Suppressor macrophage treated with lipopolysaccharide for 1 hour (primary cell): ENCODE results near the gene CDC42BPG.
"Not testable (repeated sequence)": the region's sequence is repeated elsewhere in the genome, so short reads cannot be mapped to it uniquely, and the experiment has no call there.

Source experiments
- DNase-seq, 3 donors: peaks; one replicate each; pipeline ENCODE4 v3.0.0-alpha.2; 2020 to 2022

The CDC42BPG gene

DNA sequence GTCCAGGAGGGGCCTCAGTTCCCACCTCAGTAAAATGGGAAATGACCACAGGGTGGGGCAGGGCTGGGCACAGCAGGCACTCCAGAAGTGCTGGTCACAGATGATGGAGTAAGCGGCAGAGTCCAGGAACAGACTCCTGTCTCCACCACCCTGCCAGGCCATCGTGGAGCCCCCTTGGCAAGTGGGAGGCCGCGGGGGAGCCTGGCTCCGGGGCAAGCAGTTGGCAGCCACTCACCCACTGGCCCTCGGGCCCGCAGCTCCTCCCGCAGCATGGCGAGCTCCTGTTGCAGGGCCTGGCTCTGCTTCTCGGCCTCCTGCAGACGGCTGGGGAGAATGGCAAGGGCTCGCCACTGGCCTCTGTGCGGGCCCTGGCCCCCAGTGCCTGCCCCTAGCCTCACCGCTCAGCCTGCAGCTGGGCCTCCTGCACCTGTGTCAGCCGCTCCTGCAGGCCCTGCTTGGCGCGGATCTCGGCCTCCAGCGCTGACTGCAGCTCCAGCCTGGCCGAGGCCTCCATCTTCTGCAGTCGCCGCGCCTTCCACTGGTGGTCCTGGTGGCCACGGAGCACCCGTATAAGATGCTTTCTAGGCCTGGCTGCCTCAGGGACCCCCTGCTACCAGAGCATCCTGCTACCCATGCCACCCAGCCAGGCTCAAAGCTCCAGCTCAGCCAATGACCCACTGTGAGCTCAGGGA lies 10.3 kb downstream of the CDC42BPG start:
- no peak for DNase-seq

DNA sequence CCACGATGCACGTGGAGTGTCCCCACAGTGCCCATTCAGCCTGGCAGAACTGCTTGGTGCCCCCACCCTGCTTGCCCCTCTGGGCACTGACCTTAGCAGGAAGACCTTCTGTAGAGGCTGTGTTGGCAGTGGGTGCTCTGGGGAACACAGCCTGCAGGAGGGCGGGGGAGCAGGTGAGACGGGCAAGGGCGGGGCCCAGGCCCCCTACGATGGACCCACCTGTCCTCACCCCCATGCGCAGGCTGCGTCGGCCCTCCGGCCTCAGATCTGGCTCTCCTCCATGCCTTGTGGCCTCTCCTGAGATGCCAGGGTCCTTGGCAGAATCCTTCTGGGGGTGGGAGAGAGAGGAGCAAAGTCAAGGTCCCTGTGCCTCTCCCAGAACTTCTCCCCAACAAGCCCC lies 10.9 kb downstream of the CDC42BPG start:
- no peak for DNase-seq

DNA sequence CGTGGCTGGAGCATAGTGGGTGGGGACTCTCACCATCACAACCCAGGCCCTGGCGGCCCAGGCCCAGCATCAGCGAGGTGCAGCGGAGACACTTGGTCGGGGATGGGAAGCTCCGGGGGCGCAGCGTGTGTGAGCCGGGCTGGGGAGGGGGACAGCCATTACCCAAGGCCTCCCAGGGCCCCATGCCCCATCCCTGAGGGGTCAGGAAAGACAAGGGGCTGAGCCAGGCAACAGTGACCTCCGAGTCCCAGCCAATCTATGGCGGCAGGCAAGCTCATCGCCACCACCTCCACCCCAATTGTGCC lies 11.3 kb downstream of the CDC42BPG start:
- DNase-seq, result no peak

DNA sequence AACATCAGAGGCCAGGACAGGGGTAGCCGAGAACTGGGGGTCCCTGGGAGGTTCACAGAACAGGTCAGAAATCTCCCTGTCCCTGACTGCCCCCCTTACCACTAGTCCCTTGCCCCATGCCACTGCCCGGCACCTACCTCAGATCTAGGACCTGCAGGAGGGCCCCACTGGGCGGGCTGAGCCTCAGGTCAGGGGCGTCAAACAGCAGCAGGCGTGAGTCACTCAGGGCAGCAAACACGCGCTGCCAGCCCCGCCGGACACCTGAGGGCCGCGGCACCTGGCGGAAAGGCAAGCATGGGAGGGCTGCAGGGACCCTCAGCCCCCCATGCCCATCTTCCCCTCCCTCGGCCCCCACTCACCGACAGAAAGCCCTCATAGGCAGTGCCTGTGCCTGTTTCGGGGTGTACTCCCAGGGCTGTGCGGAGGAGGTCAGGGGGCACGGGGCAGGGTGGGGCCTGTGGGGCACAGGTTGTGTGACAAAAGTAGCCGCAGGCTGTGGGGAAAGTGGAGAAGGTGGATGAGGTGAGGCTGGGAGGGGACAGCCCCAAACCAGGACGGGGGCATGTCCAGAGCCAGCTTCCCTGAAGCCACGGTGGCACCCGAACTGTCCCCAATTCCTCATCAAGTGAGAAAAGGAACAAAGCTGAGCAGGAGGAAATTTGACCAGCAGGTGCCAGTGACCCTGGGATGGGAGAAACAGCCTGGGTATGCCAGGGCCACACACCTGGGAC lies 11.8 kb downstream of the CDC42BPG start:
- DNase-seq, result no peak

DNA sequence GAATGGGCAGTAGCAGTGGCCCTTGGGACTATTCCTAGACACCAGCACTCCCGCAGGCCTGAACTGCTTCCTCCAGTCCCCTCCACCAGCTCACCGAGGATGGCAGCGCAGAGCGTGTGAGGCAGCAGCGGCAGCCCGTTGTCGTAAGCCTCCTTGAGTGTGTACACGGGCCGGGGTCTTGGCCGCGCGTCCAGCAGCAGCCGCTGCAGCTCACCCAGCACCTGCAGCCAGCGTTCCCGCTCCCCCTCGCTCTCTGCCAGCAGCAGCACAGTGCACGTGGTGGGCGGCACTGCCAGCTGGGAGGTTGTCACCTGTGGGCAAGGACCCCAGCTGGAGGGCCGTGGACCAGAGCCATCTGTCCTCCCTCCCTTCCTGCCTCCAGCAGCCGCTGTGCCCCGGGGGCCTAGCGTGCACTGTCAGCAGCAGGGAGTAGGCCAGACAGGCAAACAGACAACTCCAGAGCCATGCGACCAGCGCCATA lies 13.0 kb downstream of the CDC42BPG start:
- DNase-seq, result no peak

DNA sequence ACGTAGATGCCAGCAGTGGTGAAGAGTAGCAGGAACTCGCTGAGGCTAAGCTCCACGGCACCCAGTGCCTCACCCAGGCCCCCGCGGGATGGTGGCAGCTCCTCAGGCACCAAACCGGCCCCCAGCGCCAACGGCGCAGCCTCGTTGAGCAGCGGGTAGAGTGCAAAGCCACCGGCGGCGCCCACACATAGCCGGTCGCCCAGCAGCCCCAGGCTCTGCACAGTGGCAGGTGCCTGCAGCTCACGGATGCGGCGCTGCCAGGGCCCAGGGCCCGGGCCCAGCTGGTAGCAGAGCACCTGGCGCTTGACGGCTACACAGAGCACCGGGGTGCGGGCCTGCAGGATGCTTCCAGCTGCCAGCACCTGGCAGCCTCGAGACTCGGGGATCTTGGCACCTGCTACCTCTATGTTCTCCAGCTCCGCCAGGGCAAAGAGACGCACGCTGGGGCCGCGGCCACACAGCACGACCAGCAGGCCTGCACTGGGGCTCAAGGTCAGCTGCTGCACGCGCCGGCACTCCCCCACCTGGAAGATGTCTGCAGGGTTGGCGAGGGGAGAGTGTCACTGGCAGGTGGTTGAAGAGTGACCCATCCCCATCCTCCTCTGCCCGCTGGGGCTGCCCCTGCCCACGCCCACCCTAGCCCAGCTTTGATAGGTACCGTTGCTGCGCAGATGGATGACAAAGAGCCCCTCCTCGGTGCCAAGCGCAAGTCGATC lies 14.8 kb downstream of the CDC42BPG start:
- DNase-seq, result no peak

DNA sequence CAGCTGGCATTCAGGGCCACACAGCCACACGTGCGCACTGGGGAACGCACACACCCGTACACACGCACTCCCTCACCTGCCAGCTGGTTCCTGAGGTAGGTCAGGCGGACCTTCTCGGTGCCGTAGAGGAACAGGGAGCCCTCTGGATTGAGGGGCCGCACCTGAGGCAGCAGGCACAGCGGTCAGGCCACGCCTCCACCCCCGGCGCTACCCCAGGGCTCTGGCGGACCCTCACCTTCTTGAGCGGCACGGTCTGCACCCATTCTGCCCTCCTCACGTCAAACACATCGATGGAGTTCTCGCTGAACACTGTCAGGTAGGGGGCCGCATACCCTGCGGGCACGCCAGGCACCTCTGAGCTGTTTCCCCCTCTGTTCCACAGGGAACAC lies 17.0 kb downstream of the CDC42BPG start:
- DNase-seq, result no peak

DNA sequence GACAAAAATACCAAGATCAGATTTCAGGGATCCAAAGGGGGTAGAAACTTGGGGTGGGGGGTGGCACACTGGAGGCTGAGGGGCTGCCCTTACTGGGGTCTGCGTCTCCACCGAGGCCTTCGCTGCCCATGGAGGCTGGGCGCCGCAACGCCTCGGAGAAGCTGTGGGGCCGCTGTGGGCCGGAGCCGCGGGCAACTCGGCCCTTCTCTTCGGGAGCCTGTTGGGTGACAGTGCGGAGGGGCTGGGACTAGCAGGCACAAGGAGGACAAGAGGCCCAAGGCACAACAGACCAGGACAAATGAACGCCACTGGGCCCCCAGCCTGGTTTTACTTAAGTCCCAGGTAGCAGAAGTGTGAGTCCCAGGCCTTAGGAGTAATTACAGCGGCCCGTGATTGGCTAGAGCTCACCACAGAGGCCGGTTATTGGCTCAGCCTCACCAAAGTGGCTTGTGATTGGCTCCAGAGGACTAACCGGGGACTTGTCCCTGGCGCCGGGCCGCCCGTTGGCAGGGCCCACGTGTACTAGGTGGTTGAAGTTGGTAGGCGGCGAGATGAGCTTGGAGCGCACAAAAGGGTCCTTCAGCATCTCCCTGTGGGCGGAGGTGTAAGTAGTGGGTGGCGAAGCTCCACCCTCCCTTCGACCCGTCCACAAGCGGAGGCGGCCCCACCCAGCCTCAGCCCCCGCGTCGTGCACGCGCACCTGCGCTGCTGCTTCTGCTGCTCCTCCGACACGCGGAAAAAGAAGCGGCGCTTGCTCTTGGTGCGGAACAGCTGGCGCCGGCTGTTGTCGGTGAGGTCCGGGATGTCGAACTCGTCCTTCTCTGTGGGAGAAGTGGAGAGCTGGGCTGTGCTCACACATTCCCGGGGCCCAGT lies 17.6 kb downstream of the CDC42BPG start:
- no peak for DNase-seq

DNA sequence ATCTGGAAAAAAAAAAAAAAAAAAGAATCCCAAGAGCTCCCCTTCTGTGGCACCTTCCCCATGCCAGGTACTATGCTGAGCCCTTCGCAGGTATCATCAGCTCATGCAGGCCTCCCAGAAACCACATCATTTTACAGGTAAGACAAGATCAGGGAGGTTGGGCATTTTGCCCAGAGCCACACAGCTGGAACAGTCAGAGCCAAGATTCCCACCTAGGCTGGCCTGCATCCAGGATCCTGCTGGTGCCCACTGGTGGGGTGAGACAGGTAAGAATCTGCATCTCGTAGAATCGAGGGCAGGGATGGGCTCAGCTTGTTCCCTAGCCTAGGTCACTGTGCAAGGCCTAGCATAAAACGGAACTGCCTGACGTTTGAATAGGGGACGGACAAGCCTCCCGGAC lies 18.4 kb downstream of the CDC42BPG start:
- no peak for DNase-seq

DNA sequence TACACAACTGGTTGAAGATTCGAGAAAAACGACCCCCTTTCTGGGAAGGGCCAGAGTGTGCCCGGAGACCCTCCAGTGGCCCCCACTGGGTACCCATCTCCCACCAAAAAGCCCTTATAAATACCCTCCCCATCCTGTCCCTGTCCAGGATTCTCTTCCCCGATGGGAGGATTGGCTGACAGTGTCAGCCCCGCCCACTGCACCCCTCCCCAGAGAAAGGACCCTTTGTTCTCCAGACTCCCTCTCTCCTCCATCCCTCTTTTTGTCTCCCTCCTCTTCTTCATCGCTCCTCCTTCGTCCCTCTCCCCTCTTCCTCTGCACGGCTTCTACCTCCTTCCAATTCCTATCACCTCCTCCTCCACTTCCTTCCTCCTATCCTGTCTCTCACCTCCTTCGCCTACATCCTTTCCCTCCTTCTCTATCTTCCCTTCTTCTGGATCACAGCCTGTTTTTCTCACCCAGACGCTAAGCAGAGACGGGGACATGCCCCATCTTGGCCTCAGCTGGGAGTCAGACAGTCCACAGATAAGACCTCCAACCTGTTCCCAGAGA lies 20.8 kb downstream of the CDC42BPG start:
- DNase-seq, result no peak

DNA sequence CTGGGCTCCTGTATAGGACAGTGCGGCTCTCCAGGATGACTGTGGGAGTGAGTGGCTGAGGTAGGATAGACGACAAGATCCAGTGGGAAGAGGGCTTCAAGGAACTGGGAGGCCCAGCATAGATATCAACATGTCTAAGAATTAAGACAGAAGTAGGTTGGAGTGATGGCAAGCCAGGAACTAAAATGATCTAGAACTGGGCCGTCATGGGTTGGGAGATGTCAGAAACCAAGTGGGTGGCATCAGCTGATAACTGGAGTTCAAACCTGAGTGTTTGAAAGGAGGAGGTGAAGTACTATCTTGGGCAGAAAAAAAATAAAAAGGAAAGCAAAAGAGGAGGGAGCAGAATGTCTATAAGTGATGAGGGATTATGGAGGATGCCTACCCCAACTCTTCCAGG lies 27.0 kb downstream of the CDC42BPG start:
- DNase-seq, result no peak

DNA sequence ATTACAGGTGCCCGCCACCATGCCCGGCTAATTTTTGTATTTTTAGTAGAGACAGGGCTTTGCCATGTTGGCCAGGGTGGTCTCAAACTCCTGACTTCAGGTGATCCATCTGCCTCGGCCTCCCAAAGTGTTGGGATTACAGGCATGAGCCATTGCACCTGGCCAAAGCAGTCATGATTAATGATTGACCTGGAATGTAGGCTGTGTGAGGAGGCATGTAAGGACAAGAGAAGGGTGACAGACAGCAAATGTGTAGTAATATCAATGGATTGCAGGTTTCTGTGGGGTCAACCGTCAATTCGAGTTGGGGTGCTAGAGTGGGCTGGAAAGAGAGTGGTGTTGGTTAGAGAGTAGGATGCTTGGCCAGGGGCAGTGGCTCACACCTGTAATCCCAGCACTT lies 29.0 kb downstream of the CDC42BPG start:
- DNase-seq, result not testable (repeated sequence)

DNA sequence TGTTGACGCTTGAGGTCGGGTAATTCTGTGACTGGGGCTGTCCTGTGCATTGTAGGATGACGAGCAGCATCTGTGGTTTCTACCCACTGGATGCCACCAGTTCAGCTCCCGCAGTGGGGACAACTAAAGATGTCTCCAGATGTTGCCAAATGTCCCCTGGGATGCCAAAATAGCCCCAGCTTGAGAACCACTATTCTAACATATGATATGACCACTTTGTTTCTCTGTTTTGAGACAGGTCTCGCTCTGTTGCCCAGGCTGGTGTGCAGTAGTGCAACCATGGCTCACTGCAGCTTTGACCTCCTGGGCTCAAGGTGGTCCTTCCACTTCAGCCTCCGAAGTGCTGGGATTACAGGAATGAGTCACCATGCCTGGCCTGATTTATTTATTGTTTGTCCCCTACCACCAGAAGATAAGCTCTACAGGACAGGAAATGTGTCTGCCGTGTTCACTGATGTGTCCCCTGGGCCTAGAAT lies 29.7 kb downstream of the CDC42BPG start:
- no peak for DNase-seq

DNA sequence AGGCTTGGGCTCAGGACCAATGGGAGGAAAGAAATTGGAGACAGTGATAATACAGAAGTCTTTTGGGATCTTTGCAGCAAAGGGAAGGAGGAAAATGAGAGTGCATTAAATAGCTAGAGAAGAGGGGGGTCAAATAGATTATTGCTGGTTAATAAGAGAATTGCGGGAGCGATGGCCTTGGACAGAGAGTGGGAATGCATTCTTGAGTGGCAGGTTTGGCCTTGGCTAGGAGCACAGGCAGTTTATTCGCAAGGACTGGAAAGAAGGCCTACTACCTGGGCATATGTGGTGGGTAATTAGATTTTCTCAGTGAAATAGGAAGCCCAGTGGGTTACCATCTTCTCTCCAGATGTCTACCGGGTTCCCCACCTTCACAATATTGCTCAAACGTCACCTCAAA lies 30.6 kb downstream of the CDC42BPG start:
- DNase-seq, result no peak

DNA sequence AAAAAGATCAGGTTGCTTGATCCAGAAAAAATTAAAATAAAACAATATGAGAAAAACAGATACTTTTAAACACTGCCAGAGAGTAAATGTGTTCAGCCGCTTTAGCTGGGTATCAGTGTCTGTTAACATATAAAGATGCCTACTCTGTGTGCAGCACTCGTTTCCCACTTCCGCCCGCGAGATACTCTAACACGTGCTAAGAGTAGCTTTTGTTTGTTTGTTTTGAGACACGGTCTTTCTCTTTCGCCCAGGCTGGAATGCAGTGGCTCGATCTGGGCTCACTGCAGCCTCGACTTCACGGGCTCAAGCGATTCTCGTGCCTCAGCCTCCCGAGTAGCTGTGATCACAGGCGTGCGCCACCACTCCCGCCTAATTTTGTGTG lies 33.6 kb downstream of the CDC42BPG start:
- DNase-seq, result no peak

DNA sequence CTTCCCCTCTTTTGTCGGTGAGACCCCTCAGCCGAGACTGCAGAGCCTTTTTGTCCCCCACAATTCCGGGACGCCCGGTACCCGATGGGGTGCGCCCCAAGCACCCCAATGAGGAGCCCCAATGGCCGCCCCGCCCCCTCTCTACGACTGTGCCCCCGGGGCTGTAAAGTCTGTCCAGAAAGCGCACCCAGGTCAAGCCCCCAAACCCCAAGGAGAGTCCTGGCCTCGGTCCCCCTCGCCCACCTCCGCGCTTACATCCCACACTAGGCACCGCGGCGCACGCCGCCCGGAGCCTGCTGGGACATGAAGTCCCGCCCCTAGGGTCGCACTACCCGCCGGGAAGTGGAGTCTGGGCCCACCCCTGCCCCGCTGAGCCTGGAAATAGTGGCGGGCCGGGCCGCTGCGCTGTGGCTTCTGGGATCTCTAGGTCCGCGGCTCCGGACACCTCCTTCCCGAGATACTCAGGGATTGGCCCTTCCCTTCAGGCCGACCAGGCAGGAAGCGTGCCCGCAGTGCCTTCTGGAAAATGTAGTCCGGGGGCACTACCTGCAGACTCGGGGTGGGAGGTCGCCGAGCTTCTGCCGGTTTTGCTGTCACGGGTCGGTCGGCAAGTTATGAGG lies 34.1 kb downstream of the CDC42BPG start, which contains the start of gene MEN1:
Gene MEN1, minus strand, starts transcription at position 281 of the 620 bp plus-strand sequence. CDS start 442 bp downstream, outside the sequence.
- peak; percentile 93 to 95 (median 93) for DNase-seq

DNA sequence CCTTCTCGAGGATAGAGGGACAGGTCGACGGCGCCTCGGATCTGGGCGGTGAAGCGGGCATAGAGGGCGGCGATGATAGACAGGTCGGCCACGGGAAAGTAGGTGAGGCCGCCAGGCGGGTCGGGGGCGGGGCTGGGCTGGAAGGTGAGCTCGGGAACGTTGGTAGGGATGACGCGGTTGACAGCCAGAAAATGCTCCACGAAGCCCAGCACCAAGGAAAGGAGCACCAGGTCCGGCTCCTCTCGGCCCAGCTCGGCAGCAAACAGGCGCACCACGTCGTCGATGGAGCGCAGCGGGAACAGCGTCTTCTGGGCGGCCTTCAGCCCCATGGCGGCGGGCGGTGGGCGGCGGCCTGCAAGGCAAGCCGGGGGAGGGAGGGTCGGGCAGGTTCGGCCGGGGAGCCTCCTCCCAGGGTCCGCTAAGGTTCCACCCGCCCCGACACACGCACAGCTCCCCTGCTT lies 34.6 kb downstream of the CDC42BPG start:
- peak in 2 of 3 donors; percentile 20 to 48 for DNase-seq

DNA sequence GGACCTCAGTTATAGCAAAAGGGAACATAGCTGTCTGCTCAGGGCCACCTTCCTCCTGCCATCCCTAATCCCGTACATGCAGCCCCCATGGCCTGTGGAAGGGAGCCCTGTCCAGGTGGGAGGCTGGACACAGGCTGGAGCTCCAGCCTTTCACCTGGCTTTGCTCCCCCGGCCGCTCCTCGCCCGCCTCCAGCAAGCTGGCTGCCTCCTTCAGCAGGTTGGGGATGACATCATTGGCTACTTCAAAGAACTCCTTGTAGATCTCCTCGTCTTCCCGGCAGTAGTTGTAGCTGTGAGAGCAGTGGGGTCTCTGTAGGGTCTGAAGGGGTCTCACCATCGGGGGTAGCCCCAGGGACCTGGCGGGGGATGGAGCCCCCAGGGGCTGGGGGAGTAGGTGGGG lies 39.0 kb downstream of the CDC42BPG start:
- DNase-seq, result no peak

DNA sequence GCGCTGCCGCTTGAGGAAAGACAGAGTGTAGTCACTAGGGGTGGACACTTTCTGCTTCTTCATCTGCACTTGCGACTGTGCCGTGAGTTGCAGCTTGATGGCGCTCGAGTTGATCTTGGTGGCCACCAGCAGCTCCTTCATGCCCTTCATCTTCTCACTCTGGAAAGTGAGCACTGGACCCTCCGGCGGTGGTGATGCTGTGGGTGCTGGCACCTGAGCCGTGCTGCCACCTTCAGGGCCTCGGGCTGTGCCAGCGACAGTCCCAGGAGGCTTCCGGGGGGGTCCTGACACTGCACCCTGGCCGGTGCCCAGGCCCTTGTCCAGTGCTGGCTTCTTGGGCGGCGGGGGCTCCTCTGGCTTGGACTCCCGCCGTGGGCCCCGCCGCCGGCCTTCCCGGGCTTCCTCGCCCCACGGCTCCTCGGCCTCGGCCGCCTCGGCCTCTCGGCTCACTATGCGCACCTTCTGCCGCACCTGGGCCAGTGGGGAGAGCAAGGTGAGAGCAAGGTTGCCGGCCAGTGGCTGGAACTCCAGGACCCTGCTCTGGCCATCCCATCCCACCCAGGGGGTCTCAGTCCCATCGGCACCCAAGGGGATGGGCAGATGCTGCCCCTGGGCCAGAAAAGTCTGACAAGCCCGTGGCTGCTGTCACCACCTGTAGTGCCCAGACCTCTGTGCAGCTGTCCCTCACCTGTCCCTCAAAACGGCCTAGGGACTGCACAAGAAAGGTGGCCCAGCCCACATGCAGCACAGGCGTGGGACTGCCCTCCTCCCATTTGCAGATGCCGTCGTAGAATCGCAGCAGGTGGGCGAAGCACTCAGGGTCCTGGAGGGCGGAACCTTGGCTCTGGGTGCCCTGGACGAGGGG lies 39.9 kb downstream of the CDC42BPG start:
- peak in 1 of 3 donors; percentile 11 for DNase-seq

DNA sequence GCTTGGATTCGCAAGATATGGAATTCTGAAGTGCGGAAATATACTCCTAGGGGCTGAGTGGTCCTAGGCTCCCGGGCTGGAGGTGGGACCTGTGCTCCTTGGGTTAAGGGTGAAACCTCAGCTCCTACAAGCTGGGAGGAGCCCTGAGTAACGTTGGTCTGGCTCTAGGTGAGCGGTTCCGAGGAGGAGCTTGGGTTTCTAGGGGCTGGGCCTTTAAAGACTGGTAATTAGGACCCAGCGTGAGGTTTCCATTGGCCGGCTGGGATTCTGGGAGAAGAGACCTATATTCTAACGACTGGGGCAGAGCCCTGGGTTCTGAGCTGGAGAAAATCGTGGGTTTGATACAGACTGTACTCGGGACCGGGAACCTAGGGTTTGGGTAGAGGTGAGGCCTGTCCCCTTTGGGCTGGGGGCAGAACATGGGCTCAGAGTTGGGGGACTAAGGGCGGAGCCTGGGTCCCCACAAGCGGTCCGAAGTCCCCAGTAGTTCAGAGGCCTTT lies 40.6 kb downstream of the CDC42BPG start:
- no peak for DNase-seq
